ENCODE data around the gene KIF21B. TPM values are rescaled to one million over a fixed set of nuclear protein-coding genes. Genes with fewer than 3 reads are reported as not detected.

KIF21B gene
- total and polyA plus RNA-seq, 2 experiments from 2014 or later = 0.18 to 1.3 TPM

DNA sequence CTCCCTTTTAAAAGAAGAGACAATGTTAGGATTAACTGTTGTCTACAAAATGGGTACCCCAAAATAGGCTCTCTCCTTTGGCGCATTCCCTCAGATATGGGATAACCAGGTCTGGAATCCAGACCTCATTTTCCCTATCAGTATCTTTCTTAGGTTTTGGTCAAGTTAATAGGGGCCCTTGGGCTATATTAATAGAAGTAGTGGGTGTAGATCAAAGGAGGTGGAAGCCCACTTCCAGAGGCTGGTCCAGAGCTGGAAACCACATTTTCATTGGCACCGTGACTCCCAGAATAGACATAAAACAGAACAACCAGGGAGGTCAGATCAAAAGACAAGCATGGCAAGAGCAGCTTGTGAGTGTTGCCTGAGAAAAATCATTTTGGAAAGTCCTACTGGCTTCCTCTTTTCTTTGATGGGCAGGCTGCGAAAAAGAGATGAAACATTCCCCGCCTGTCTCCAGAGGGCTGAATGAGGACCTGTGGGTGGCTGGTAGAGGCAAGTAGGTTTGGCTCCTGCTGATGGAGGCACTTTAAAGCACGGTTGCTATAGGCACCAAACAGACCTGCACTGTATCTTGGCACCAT lies 25.8 kb upstream of the KIF21B start:
- H3K9me3 ChIP-seq (ENCODE audit: low read depth) = no peaks in the 10 kb centered on the region
- TF ChIP-seq CTCF (IDR thresholded peaks at IDR 0.05; ENCODE audit: poor library complexity) (no peak), EZH2phosphoT487 (IDR thresholded peaks at IDR 0.05; ENCODE audit: low read depth, severe bottlenecking, unreplicated experiment) (no peak), EZH2 (IDR thresholded peaks at IDR 0.05; ENCODE audit: borderline replicate concordance) (no peak)
- H3K9me2 ChIP-seq (replicated peaks; ENCODE audit: insufficient read depth) = no peaks in the 10 kb centered on the region
- 64% methylated on average over 5 of the region's 5 CpGs for WGBS (ENCODE audit: low lambda C conversion rate, missing lambda C conversion rate)
- no peaks in the 10 kb centered on the region for H3K4me1 ChIP-seq (ENCODE audit: insufficient read depth)
- no peaks in the 10 kb centered on the region for H3K36me3 ChIP-seq (replicated peaks; ENCODE audit: insufficient read depth, low read depth)
- no peak overlapping the region for H3K4me2 ChIP-seq
- no peak overlapping the region for H3K4me3 ChIP-seq
- no peaks in the 10 kb centered on the region for H4K20me1 ChIP-seq (ENCODE audit: insufficient read depth, poor library complexity, severe bottlenecking)
- no peaks in the 10 kb centered on the region for H3K79me2 ChIP-seq
- no peaks in the 10 kb centered on the region for H3K27me3 ChIP-seq
- no peak for DNase-seq (ENCODE audit: low spot score)
- H3K27ac ChIP-seq = no peak overlapping the region
- no peak overlapping the region for H2AFZ ChIP-seq

DNA sequence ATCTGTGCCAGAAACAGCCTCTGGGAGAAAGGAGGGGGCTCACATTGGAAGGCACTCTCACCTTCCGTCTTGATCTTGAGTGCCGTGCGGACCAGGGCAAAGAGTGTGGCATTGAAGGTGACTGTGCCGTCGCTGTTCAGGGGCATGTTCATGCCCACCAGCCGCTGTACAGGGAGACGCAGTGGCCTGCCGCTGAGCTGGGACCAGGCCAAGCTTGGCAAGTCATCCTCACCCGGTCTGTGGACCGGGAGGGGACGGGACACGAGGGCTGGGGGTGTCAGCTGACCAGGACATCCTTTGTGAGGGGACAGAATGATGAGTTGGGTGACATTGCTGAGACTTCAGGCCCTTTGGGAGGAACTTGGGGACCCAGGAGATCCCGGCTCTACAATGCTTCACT lies 25.0 kb upstream of the KIF21B start:
- H3K4me1 ChIP-seq (ENCODE audit: insufficient read depth) = no peaks in the 10 kb centered on the region
- WGBS (ENCODE audit: low lambda C conversion rate, missing lambda C conversion rate) = 92% methylated on average over 13 of the region's 13 CpGs
- no peak overlapping the region for H2AFZ ChIP-seq
- no peaks in the 10 kb centered on the region for H3K27me3 ChIP-seq
- no peaks in the 10 kb centered on the region for H3K36me3 ChIP-seq (replicated peaks; ENCODE audit: insufficient read depth, low read depth)
- H3K27ac ChIP-seq = no peak overlapping the region
- H3K4me3 ChIP-seq = no peak overlapping the region
- no peak for TF ChIP-seq EZH2 (IDR thresholded peaks at IDR 0.05; ENCODE audit: borderline replicate concordance)
- no peak for TF ChIP-seq EZH2phosphoT487 (IDR thresholded peaks at IDR 0.05; ENCODE audit: low read depth, severe bottlenecking, unreplicated experiment)
- no peak for TF ChIP-seq CTCF (IDR thresholded peaks at IDR 0.05; ENCODE audit: poor library complexity)
- DNase-seq (ENCODE audit: low spot score) = no peak
- H4K20me1 ChIP-seq (ENCODE audit: insufficient read depth, poor library complexity, severe bottlenecking) = no peaks in the 10 kb centered on the region
- no peaks in the 10 kb centered on the region for H3K79me2 ChIP-seq
- no peaks in the 10 kb centered on the region for H3K9me2 ChIP-seq (replicated peaks; ENCODE audit: insufficient read depth)
- no peak overlapping the region for H3K4me2 ChIP-seq
- H3K9me3 ChIP-seq (ENCODE audit: low read depth) = no peaks in the 10 kb centered on the region

DNA sequence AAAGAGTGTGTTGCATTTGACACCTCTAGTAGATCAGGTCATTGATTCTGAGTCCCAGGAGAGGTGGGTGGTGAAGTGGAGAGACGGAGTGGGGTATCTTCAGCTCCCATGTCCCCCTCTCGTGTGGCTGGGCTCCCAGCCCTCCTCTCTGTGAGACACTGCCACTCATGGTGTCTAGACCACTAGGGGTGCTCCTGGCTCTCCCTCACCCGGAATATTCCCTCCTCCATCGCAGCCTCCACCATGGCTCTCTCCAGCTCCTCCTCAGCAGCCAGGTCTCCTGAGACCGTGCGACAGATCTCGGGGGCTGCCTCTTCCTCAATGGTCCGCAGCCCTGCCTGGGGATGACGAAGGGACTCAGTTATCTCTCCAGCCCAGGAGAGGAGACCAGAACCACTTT lies 20.6 kb upstream of the KIF21B start:
- Histone ChIP-seq H3K4me1 (ENCODE audit: insufficient read depth) (no peaks in the 10 kb centered on the region), H3K9me3 (ENCODE audit: low read depth) (no peaks in the 10 kb centered on the region), H3K79me2 (no peaks in the 10 kb centered on the region), H3K27ac (no peak overlapping the region), H3K4me3 (no peak overlapping the region), H3K36me3 (replicated peaks; ENCODE audit: insufficient read depth, low read depth) (no peaks in the 10 kb centered on the region), H3K27me3 (no peaks in the 10 kb centered on the region), H4K20me1 (ENCODE audit: insufficient read depth, poor library complexity, severe bottlenecking) (no peaks in the 10 kb centered on the region), H2AFZ (no peak overlapping the region), H3K4me2 (no peak overlapping the region), H3K9me2 (replicated peaks; ENCODE audit: insufficient read depth) (no peaks in the 10 kb centered on the region)
- no peak for TF ChIP-seq EZH2phosphoT487 (IDR thresholded peaks at IDR 0.05; ENCODE audit: low read depth, severe bottlenecking, unreplicated experiment)
- no peak for TF ChIP-seq EZH2 (IDR thresholded peaks at IDR 0.05; ENCODE audit: borderline replicate concordance)
- no peak for TF ChIP-seq CTCF (IDR thresholded peaks at IDR 0.05; ENCODE audit: poor library complexity)
- WGBS (ENCODE audit: low lambda C conversion rate, missing lambda C conversion rate) = 87% methylated on average over 9 of the region's 9 CpGs
- DNase-seq (ENCODE audit: low spot score) = no peak
